Endodermal cell (in vitro differentiated cells): Measurements from ENCODE around the gene SH3BP4. TPM values are rescaled to one million over a fixed set of nuclear protein-coding genes. Genes with fewer than 3 reads are reported as not detected.

Experiments
- DNase-seq: peaks from one replicate; pipeline ENCODE4 v3.0.0-alpha.2; 2017
- H3K27ac ChIP-seq: 2 replicates; pipeline ENCODE4 v1.5.1; 2013; ENCODE audit warnings: mild to moderate bottlenecking, low read depth, low read length, moderate library complexity
- H3K27me3 ChIP-seq: 2 replicates; pipeline ENCODE4 v1.6.1; 2013; ENCODE audit warnings: mild to moderate bottlenecking, low read length, moderate library complexity; ENCODE audit not compliant: insufficient read depth, control insufficient read depth, poor library complexity, severe bottlenecking
- H3K36me3 ChIP-seq: 2 replicates; pipeline ENCODE4 v1.7.0; 2013; ENCODE audit warnings: mild to moderate bottlenecking, low read length, moderate library complexity; ENCODE audit not compliant: control insufficient read depth, insufficient read depth
- H3K4me1 ChIP-seq: one replicate; pipeline ENCODE4 v1.7.0; 2013; ENCODE audit warnings: low read length; ENCODE audit not compliant: control insufficient read depth, insufficient read depth
- H3K4me3 ChIP-seq: 2 replicates; pipeline ENCODE4 v1.5.1; 2013; ENCODE audit warnings: mild to moderate bottlenecking, low read length, moderate library complexity
- H3K9ac ChIP-seq: 2 replicates; pipeline ENCODE4 v1.6.1; 2013; ENCODE audit warnings: mild to moderate bottlenecking, low read length, moderate library complexity; ENCODE audit not compliant: poor library complexity, severe bottlenecking; ENCODE audit errors: extremely low read depth
- H3K9me3 ChIP-seq: 2 replicates; pipeline ENCODE4 v1.6.1; 2013; ENCODE audit warnings: mild to moderate bottlenecking, low read length, moderate library complexity; ENCODE audit not compliant: control insufficient read depth
- H3K27ac Mint-ChIP-seq: 2 replicates; pipeline ENCODE4 v1.8.0; 2020; ENCODE audit warnings: mixed read lengths
- H3K27me3 Mint-ChIP-seq: 2 replicates; pipeline ENCODE4 v1.8.0; 2021; ENCODE audit warnings: mild to moderate bottlenecking, mixed read lengths; ENCODE audit not compliant: insufficient read depth
- H3K36me3 Mint-ChIP-seq: 2 replicates; pipeline ENCODE4 v1.8.0; 2020; ENCODE audit warnings: low read depth, mixed read lengths
- H3K4me1 Mint-ChIP-seq: 2 replicates; pipeline ENCODE4 v1.8.0; 2020; ENCODE audit warnings: mixed read lengths
- H3K4me3 Mint-ChIP-seq: 2 replicates; pipeline ENCODE4 v1.8.0; 2020; ENCODE audit warnings: mild to moderate bottlenecking, moderate library complexity, mixed read lengths
- H3K9me3 Mint-ChIP-seq: 2 replicates; pipeline ENCODE4 v1.8.0; 2020; ENCODE audit warnings: mild to moderate bottlenecking, mixed read lengths
- CTCF ChIP-seq: fragments of 200-600 bp; sonication (generic); conservative IDR thresholded peaks from 2 replicates; pipeline ENCODE4 v1.5.0; 2021; ENCODE audit warnings: antibody characterized with exemption, mild to moderate bottlenecking
- WGBS, 2 experiments: methylation state at CpG; one replicate each; pipeline versions ENCODE4 v1.1.5 to v1.1.7; 2013; ENCODE audit warnings: missing lambda C conversion rate in 2 of 2, mixed read lengths in 1 of 2; ENCODE audit not compliant: insufficient coverage in 1 of 2, insufficient read length in 1 of 2; 5-methylcytosine and 5-hydroxymethylcytosine counted together
- total RNA-seq, 2 donors: library from RNA; stranded (reverse); fragmentation: NEBNext Ultra II Directional in 1 of 2; extraction: Animal tissue kit (Norgen Biotek cat#: 25700) in 1 of 2; gene quantifications; 2 replicates in 1 of 2; 3 replicates in 1 of 2; pipeline ENCODE4 v1.2.1, GENCODE V29; 2021

The SH3BP4 gene
- total RNA-seq, 2 donors from 2014 or later: 49.1 to 53.4 TPM

GRCh38 chr2:234994438-234995321 is 42.9 kb downstream of the SH3BP4 start:
- peaks cover 58% of the 10 kb centered on the region for H3K4me1 Mint-ChIP-seq
- H3K9me3 ChIP-seq: no peaks in the 10 kb centered on the region
- peaks cover 39% of the 10 kb centered on the region for H3K36me3 Mint-ChIP-seq
- no peak overlapping the region for H3K4me3 ChIP-seq
- H3K4me1 ChIP-seq: peaks cover 46% of the 10 kb centered on the region
- peak overlapping the region; percentile 83 for H3K27ac ChIP-seq
- H3K27me3 ChIP-seq: no peaks in the 10 kb centered on the region
- 87 to 89% methylated on average over 23 to 29 of the region's 29 CpGs for WGBS, 2 experiments
- H3K36me3 ChIP-seq: peaks cover 40% of the 10 kb centered on the region
- peak; percentile 60 for DNase-seq
- peak overlapping the region; percentile 84 for H3K27ac Mint-ChIP-seq
- no peak for TF ChIP-seq CTCF
- H3K9me3 Mint-ChIP-seq: no peaks in the 10 kb centered on the region
- no peaks in the 10 kb centered on the region for H3K27me3 Mint-ChIP-seq
- no peak overlapping the region for H3K4me3 Mint-ChIP-seq
- no peak overlapping the region for H3K9ac ChIP-seq

- Histone ChIP-seq H3K9me3 (no peaks in the 10 kb centered on the region), H3K27me3 (no peaks in the 10 kb centered on the region), H3K4me1 (peaks cover 55% of the 10 kb centered on the region), H3K4me3 (no peak overlapping the region), H3K27ac (peak overlapping the region; percentile 83), H3K9ac (no peak overlapping the region), H3K36me3 (peaks cover 40% of the 10 kb centered on the region)
- Mint-ChIP-seq H3K4me3 (no peak overlapping the region), H3K4me1 (peaks cover 67% of the 10 kb centered on the region), H3K27me3 (no peaks in the 10 kb centered on the region), H3K36me3 (peaks cover 33% of the 10 kb centered on the region), H3K9me3 (no peaks in the 10 kb centered on the region), H3K27ac (peak overlapping the region; percentile 84)
- 83 to 94% methylated on average over 22 to 24 of the region's 24 CpGs for WGBS, 2 experiments
- no peak for TF ChIP-seq CTCF
- DNase-seq: no peak
These were observed 43.7 kb downstream of the SH3BP4 start for GRCh38 chr2:234995332-234996068.

- Mint-ChIP-seq H3K36me3 (peaks cover 30% of the 10 kb centered on the region), H3K9me3 (no peaks in the 10 kb centered on the region), H3K4me1 (peaks cover 72% of the 10 kb centered on the region), H3K27me3 (no peaks in the 10 kb centered on the region), H3K4me3 (peak overlapping the region; percentile 4), H3K27ac (peak overlapping the region; percentile 84)
- peaks cover 56% of the 10 kb centered on the region for H3K4me1 ChIP-seq
- no peaks in the 10 kb centered on the region for H3K9me3 ChIP-seq
- TF ChIP-seq CTCF: peak; percentile 69
- peak overlapping the region; percentile 83 for H3K27ac ChIP-seq
- no peak overlapping the region for H3K9ac ChIP-seq
- H3K4me3 ChIP-seq: no peak overlapping the region
- 58 to 76% methylated on average over 13 to 18 of the region's 18 CpGs for WGBS, 2 experiments
- H3K27me3 ChIP-seq: no peaks in the 10 kb centered on the region
- peaks cover 36% of the 10 kb centered on the region for H3K36me3 ChIP-seq
- peak; percentile 93 for DNase-seq
These were observed 44.5 kb downstream of the SH3BP4 start for GRCh38 chr2:234996069-234996940.
